GM18861 (cell line): ENCODE measurements around the gene MT1M.
"Not testable (repeated sequence)": the region's sequence is repeated elsewhere in the genome, so short reads cannot be mapped to it uniquely, and the experiment has no call there.

Source experiments
- ATAC-seq: cut with Tn5 transposase; IDR thresholded peaks from one replicate; pipeline ENCODE4 v1.9.1; 2021; ENCODE audit not compliant: unreplicated experiment

Gene MT1M

GRCh38 chr16:56632156-56632847 lies at the start of gene MT1M:
TSS of gene MT1M (plus strand) at chr16:56632659. CDS start at chr16:56632732, 73 bp downstream.
- no peak for ATAC-seq

- ATAC-seq, result not testable (repeated sequence)
These were observed 49.5 kb upstream of the MT1M start for GRCh38 chr16:56582911-56583310.

- no peak for ATAC-seq
These were observed 48.9 kb upstream of the MT1M start for GRCh38 chr16:56583351-56584168.

- no peak for ATAC-seq
These were observed 48.2 kb upstream of the MT1M start for GRCh38 chr16:56584276-56584675.

- no peak for ATAC-seq
These were observed 43.7 kb upstream of the MT1M start for GRCh38 chr16:56588781-56589140.

GRCh38 chr16:56589141-56590039 lies 43.1 kb upstream of the MT1M start, which contains the start of gene MT3:
TSS of gene MT3 (plus strand) at chr16:56589528. CDS start at chr16:56589591, 63 bp downstream.
- ATAC-seq, result no peak

GRCh38 chr16:56591377-56592060 lies 40.9 kb upstream of the MT1M start:
- ATAC-seq, result no peak

- ATAC-seq, result no peak
These were observed 38.7 kb upstream of the MT1M start for GRCh38 chr16:56593573-56594291.

GRCh38 chr16:56594292-56594619 lies 38.2 kb upstream of the MT1M start:
- no peak for ATAC-seq

GRCh38 chr16:56600398-56600999 lies 32.0 kb upstream of the MT1M start:
- no peak for ATAC-seq

- no peak for ATAC-seq
These were observed 31.1 kb upstream of the MT1M start for GRCh38 chr16:56601325-56601724.

GRCh38 chr16:56603589-56603988 lies 28.9 kb upstream of the MT1M start:
- no peak for ATAC-seq

GRCh38 chr16:56604966-56605365 lies 27.5 kb upstream of the MT1M start:
- no peak for ATAC-seq

- no peak for ATAC-seq
These were observed 27.0 kb upstream of the MT1M start for GRCh38 chr16:56605475-56605874.

- no peak for ATAC-seq
These were observed 26.4 kb upstream of the MT1M start for GRCh38 chr16:56606071-56606475.

- no peak for ATAC-seq
These were observed 25.9 kb upstream of the MT1M start for GRCh38 chr16:56606476-56607108.

- ATAC-seq, result no peak
These were observed 25.3 kb upstream of the MT1M start for GRCh38 chr16:56607109-56607618.

- no peak for ATAC-seq
These were observed 24.8 kb upstream of the MT1M start for GRCh38 chr16:56607675-56608042.
